GM12875 (cell line): ENCODE results near the gene EOMES.

Experiments used
- H3K4me3 ChIP-seq: one replicate; pipeline ENCODE4 v1.5.1; 2011; ENCODE audit warnings: low read depth, low read length, control low read depth
- TF ChIP-seq, protein P1 (sequence below): IDR thresholded peaks from 2 replicates; pipeline ENCODE4 v1.5.1; 2011; ENCODE audit warnings: low read depth, mild to moderate bottlenecking, control low read depth, inconsistent platforms, low read length, moderate library complexity, borderline replicate concordance; ENCODE audit not compliant: insufficient read depth

Gene EOMES

DNA sequence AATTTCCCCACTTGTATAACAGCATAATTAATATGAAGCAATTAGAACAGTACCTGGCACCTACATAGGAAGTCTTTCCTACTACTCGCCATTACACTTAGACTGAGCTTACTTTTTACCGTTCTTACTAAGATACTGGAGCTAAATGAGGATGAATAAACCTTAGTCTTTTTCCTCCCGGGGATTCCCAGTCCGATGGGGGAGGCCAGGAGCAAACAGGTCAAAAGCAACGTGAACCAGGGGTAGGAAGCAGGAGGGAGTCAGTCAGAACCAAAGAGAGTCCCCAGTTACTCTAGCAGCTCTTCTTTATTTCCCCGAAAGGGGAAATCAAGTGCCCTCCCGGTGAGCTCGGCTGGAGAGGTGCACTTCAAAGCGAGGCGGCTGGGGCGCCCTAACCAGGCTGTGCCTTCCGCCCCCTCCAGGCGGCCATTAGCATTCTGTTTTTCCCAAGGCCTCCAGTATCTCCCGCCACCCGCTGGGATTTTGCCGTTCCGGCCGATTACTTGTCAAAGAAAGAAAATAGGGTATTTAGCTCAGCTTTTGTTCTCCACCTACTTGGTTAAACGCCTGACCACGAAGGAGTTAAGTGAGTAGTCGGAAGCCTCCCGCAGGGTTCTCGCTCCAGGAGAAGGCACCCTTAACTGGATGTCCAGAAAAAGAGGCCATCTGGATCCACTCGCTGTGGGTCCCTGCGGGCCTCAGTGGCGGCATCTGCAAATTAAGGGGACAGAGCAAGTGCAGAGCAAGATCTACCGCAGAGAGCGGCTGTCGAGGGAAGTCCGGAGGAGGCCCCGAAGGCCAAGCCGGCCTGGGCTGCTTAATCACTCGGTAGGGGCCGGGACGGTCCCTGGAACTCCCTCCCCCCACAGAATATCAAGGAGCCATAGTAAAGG lies 6.3 kb upstream of the EOMES start:
- TF ChIP-seq, protein P1, sequence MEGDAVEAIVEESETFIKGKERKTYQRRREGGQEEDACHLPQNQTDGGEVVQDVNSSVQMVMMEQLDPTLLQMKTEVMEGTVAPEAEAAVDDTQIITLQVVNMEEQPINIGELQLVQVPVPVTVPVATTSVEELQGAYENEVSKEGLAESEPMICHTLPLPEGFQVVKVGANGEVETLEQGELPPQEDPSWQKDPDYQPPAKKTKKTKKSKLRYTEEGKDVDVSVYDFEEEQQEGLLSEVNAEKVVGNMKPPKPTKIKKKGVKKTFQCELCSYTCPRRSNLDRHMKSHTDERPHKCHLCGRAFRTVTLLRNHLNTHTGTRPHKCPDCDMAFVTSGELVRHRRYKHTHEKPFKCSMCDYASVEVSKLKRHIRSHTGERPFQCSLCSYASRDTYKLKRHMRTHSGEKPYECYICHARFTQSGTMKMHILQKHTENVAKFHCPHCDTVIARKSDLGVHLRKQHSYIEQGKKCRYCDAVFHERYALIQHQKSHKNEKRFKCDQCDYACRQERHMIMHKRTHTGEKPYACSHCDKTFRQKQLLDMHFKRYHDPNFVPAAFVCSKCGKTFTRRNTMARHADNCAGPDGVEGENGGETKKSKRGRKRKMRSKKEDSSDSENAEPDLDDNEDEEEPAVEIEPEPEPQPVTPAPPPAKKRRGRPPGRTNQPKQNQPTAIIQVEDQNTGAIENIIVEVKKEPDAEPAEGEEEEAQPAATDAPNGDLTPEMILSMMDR = 0 out of 2 replicates have a peak, but pooled peaks have one; percentile 7
- no peak overlapping the region for H3K4me3 ChIP-seq

DNA sequence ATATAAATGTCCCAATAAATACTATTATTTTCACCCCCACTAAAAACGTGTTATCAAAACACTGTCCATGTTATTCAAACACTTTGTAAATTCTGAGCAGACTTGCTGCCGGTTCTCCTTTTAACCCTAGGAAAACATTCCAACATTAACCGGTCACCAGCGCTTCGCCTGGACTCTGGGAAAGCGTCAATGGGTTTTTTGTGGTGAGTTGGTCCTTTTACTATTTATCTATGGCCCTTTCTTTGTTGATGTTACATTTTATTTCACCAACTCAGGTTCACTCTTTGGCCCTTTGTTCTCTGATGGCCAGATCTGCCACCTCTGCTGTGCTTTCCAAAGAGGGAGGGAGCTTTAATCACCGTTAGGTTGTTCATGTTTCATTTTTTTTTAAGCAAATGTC lies 4.1 kb upstream of the EOMES start:
- TF ChIP-seq, protein P1 = no peak
- H3K4me3 ChIP-seq = no peak overlapping the region

DNA sequence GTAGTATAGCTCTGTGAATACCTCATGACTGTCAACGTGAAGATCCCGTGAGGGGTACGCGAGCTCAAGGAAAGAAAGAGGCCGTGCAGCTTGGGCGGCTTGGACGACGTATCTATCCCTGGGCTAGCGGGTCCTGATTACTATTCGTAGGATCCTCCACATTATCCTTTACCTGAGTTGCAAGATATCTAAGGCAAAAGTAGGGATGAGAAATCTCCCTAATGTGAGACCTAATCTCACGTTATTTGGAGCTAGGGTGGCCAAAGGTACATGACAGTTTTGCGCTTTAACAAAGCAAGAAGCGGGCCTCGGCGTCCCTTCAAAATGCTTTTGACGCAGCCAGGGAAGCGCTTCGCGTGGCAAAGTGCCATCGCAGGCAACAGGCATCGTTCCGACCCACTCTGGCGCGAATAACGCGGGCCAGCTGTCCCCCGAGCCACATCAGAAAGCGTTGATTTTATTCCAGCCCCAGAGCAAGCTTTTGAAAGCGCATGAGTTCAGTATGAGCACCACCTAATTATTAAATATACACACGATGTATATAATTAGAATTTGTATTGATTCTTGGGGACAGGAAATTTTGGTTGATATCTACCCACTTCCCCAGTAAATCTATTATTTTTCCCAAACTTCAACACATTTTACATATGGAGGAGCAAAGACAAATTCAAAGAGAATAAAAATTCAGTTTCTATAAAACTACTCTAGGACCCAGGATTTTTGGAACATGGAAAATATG lies 2.5 kb upstream of the EOMES start:
- H3K4me3 ChIP-seq = no peak overlapping the region
- TF ChIP-seq, protein P1 = no peak

DNA sequence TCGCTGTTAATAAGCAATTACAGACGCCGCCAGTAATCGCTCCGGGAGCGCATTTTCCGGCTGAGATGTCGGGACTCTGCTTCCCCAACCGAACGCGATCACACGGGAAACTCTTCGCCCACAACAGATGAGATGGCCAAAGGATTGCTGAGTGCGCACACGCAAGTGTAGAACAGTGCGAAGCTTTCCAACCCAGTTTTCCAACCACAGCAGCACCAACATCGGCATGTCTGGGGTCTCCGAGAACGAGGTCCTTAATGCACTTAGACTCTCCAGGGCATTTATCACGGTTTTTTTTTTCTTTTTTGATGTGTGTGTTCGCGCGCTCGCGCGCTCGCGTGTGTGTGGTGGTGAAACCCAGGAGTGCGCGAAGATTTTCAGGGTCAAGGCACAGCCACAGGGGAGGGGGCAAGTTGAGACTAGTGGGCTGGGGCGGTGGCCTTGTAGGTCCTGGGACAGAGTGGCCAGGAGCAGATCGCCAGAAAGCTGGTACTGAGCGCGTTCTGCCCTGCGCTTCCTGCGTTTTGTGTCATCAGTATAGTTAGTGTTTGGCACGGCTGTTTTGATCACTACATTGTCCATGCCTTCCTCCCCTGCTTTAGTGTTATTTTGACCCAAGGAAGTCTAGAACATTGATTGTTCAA lies 1.8 kb upstream of the EOMES start:
- no peak overlapping the region for H3K4me3 ChIP-seq
- TF ChIP-seq, protein P1 = no peak

DNA sequence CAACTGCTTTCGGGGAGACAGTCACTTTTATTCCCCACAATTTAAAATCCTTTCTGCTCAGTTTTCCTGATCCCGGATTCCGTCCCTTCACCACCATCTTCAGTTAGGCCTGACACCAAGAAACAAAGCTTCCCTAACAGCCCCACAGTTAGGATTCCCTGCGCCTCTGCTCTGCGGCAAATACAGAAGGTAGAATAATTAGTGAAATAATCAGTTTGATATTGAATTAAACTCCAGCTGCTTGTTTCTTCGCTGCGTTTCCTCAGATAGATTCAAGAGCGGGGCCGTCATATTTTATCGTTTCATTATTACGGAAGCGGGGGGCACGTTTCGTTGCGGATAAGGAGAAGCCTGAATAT lies 1.3 kb upstream of the EOMES start:
- TF ChIP-seq, protein P1 = no peak
- no peak overlapping the region for H3K4me3 ChIP-seq

DNA sequence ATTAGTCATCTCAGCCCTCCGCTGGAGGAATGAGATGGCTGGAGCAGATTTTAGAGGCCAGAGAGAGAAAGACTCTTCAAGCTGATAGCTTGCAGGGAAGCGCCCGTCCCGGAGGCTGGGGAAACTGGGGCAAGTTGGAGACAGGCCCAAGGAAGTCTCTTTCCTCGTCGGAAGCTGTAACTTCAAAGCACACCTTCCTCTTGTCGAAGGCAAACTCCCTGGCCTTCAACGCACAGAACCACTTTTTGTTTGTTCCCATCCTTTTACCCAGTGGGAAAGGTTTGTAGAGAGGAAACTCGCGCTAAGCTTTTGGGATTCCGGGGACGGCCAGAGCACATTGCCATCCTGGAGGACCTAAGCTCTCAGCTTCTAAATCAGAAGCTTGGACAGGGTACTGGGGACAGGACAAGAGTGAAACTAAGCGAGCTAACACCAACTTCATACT lies 900 bp upstream of the EOMES start:
- TF ChIP-seq, protein P1 = no peak
- H3K4me3 ChIP-seq = no peak overlapping the region
